Measurements from ENCODE around the gene TMEM269. TPM values are rescaled to one million over a fixed set of nuclear protein-coding genes. Genes with fewer than 3 reads are reported as not detected.

The TMEM269 gene
- total and polyA plus RNA-seq, 9 of the 15 experiments (the other 6 are each of a cell fraction or from before 2014, with no cell fraction given), result 0.09 to 0.49 (median 0.21) TPM

DNA sequence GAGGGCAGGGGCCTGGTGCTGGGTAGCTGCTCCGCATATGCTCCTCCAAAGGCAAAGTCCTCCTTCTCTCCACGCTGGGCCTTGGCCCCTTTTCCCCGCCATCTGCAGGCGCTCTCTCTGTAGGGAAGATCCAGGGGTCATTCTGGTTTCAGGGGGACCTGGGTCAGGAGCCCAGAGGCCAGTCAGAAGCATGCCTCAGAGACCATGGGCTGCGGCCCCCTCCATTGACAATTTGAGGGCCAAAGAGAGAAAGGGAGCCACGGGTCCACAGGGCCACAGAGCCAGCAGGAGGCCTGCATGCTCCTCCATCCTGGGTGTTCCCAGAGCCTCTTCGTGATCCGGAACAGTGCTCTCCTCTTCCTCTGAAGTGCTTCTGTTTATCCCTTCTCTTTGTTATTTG lies 42.6 kb upstream of the TMEM269 start:
- in situ Hi-C loops (cut with MboI), result loop anchor here (10.0 to 25.0 kb wide), 2 partner anchors 155 to 397 kb away; no protein-coding TSS in a partner anchor
- TF ChIP-seq NCOR1 (IDR thresholded peaks at IDR 0.05) (no peak), SAFB (IDR thresholded peaks at IDR 0.05; ENCODE audit: borderline replicate concordance, low read depth, low read length) (no peak), CSDE1 (IDR thresholded peaks at IDR 0.05) (no peak), IRF9 (tag; IDR thresholded peaks at IDR 0.05) (no peak), TGIF2 (CRISPR knock-in tag; IDR thresholded peaks at IDR 0.05) (no peak), ELF1 (tag; IDR thresholded peaks at IDR 0.05) (no peak), SIN3B (IDR thresholded peaks at IDR 0.05; ENCODE audit: low read depth) (no peak), HMBOX1 (IDR thresholded peaks at IDR 0.05) (no peak), TAF9B (IDR thresholded peaks at IDR 0.05; ENCODE audit: partially characterized antibody) (no peak), ZNF140 (CRISPR knock-in tag; IDR thresholded peaks at IDR 0.05) (no peak), NEUROD1 (IDR thresholded peaks at IDR 0.05; ENCODE audit: borderline replicate concordance, low read depth, low read length, partially characterized antibody) (no peak), NR2C2 (CRISPR knock-in tag; IDR thresholded peaks at IDR 0.05) (no peak), NR2C2 (tag; IDR thresholded peaks at IDR 0.05) (no peak), ZNF212 (CRISPR knock-in tag; IDR thresholded peaks at IDR 0.05) (no peak), E2F8 (IDR thresholded peaks at IDR 0.05; ENCODE audit: low read depth, partially characterized antibody) (no peak)
- TF ChIP-seq, protein P1, sequence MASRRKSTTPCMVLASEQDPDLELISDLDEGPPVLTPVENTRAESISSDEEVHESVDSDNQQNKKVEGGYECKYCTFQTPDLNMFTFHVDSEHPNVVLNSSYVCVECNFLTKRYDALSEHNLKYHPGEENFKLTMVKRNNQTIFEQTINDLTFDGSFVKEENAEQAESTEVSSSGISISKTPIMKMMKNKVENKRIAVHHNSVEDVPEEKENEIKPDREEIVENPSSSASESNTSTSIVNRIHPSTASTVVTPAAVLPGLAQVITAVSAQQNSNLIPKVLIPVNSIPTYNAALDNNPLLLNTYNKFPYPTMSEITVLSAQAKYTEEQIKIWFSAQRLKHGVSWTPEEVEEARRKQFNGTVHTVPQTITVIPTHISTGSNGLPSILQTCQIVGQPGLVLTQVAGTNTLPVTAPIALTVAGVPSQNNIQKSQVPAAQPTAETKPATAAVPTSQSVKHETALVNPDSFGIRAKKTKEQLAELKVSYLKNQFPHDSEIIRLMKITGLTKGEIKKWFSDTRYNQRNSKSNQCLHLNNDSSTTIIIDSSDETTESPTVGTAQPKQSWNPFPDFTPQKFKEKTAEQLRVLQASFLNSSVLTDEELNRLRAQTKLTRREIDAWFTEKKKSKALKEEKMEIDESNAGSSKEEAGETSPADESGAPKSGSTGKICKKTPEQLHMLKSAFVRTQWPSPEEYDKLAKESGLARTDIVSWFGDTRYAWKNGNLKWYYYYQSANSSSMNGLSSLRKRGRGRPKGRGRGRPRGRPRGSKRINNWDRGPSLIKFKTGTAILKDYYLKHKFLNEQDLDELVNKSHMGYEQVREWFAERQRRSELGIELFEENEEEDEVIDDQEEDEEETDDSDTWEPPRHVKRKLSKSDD (conservative IDR thresholded peaks at IDR 0.05; ENCODE audit: low read length), result no peak

More for the DNA sequence above, 42.6 kb upstream of the TMEM269 start:
- no peaks in the 10 kb centered on the region for H3K9me3 ChIP-seq (replicated peaks; ENCODE audit: control insufficient read depth, insufficient read depth, low read depth, low read length)
- BruUV-seq (replicated peaks), result no TSS peak
- ChIA-PET CTCF (ENCODE audit: low intra/inter-chr PET ratio) (no interaction called here), POLR2A (interaction anchor here (0.7 kb wide), 1 partner anchor 12 kb away, joined by 3 read pairs; no protein-coding TSS in a partner anchor)
- no peaks in the 10 kb centered on the region for H3K79me2 ChIP-seq (ENCODE audit: control insufficient read depth, insufficient read depth, low read length)
- H3K9me1 ChIP-seq (ENCODE audit: control insufficient read depth, insufficient read depth, low read length), result peaks cover 4% of the 10 kb centered on the region
- DNase-seq (ENCODE audit: extremely low read depth in 1 of 4, low spot score in 3 of 4) (no peak), ATAC-seq (no peak), FAIRE-seq (no peak)
- intact Hi-C loops (cut with micrococcal nuclease), result no loop called here
- no peak overlapping the region for H3K9ac ChIP-seq (ENCODE audit: insufficient read depth in 1 of 2, low read depth in 2 of 2, low read length in 2 of 2)
- peaks cover 5% of the 10 kb centered on the region; the same call in 1 of the 2 replicates for H4K20me1 ChIP-seq (replicated peaks; ENCODE audit: control insufficient read depth, insufficient read depth, low read length)
- H3K27ac ChIP-seq (ENCODE audit: extremely low read depth, low read depth, low read length), result no peak overlapping the region
- H3K4me1 ChIP-seq (replicated peaks in 1 of 2; ENCODE audit: control insufficient read depth in 2 of 2, insufficient read depth in 2 of 2, low read length in 2 of 2), result peaks cover 0 to 26% of the 10 kb centered on the region in 2 experiments; a peak in 2 of 5 replicates
- H2AFZ ChIP-seq (ENCODE audit: low read depth, low read length), result no peak overlapping the region
- peaks cover 4 to 29% of the 10 kb centered on the region in 2 experiments; a peak in 4 of 5 replicates for H3K27me3 ChIP-seq (ENCODE audit: control insufficient read depth in 2 of 2, insufficient read depth in 2 of 2, low read length in 2 of 2)
- no peak overlapping the region for H3K4me2 ChIP-seq (ENCODE audit: insufficient read depth, low read length)
- H3K4me3 ChIP-seq, result no peak overlapping the region
- WGBS (ENCODE audit: insufficient coverage, low coverage, missing lambda C conversion rate), result 25% methylated on average over 8 of the region's 8 CpGs
- H3K36me3 ChIP-seq (ENCODE audit: control insufficient read depth, insufficient read depth, low read length), result peaks cover 15% of the 10 kb centered on the region; the same call in 2 of the 3 replicates
